GM15510 (cell line): Measurements from ENCODE around the gene LXN.

Experiments
- POLR2A ChIP-seq: IDR thresholded peaks from 3 replicates; pipeline ENCODE4 v1.6.1; 2011; ENCODE audit warnings: borderline replicate concordance; ENCODE audit not compliant: insufficient read length; ENCODE audit errors: extremely low read depth

LXN gene

GRCh38 chr3:158672215-158673176 lies at the start of gene LXN:
Gene LXN, minus strand, starts transcription at chr3:158672648. Its CDS starts 170 bp downstream, at chr3:158672478.
- peak; percentile 74 for TF ChIP-seq POLR2A

- TF ChIP-seq POLR2A: no peak
These were observed 49.7 kb upstream of the LXN start for GRCh38 chr3:158722108-158722507.

GRCh38 chr3:158718490-158719170 lies 46.2 kb upstream of the LXN start:
- TF ChIP-seq POLR2A: no peak

- TF ChIP-seq POLR2A: no peak
These were observed 45.1 kb upstream of the LXN start for GRCh38 chr3:158717576-158717975.

GRCh38 chr3:158713094-158713499 lies 40.6 kb upstream of the LXN start:
- no peak for TF ChIP-seq POLR2A

GRCh38 chr3:158712443-158712842 lies 40.0 kb upstream of the LXN start:
- TF ChIP-seq POLR2A: no peak

- no peak for TF ChIP-seq POLR2A
These were observed 39.4 kb upstream of the LXN start for GRCh38 chr3:158711886-158712285.

GRCh38 chr3:158710601-158711000 lies 38.2 kb upstream of the LXN start:
- TF ChIP-seq POLR2A: no peak

- no peak for TF ChIP-seq POLR2A
These were observed 37.2 kb upstream of the LXN start for GRCh38 chr3:158709666-158710083.

- TF ChIP-seq POLR2A: no peak
These were observed 31.1 kb upstream of the LXN start for GRCh38 chr3:158703566-158703965.

GRCh38 chr3:158702815-158703481 lies 30.5 kb upstream of the LXN start:
- no peak for TF ChIP-seq POLR2A

GRCh38 chr3:158701420-158702065 lies 29.1 kb upstream of the LXN start:
- no peak for TF ChIP-seq POLR2A

- no peak for TF ChIP-seq POLR2A
These were observed 28.1 kb upstream of the LXN start for GRCh38 chr3:158700559-158700958.

- no peak for TF ChIP-seq POLR2A
These were observed 24.2 kb upstream of the LXN start for GRCh38 chr3:158696618-158697017.

GRCh38 chr3:158685159-158685558 lies 12.7 kb upstream of the LXN start:
- no peak for TF ChIP-seq POLR2A

GRCh38 chr3:158683230-158683962 lies 10.9 kb upstream of the LXN start:
- TF ChIP-seq POLR2A: no peak
